Calu3 (cell line): ENCODE measurements around the gene TECTA. TPM values are rescaled to one million over a fixed set of nuclear protein-coding genes. Genes with fewer than 3 reads are reported as not detected.

ENCODE experiments used
- BruUV-seq: library from RNA; stranded (reverse); fragments of 400-500 nt; replicated peaks from 2 replicates; lab custom pipeline; 2021; lab: Mats Ljungman, UMichigan
- CTCF ChIA-PET: fragments of 300-600 bp; sonication (Branson Sonifier 250); formaldehyde crosslinking; loops from one replicate; lab custom pipeline; 2022; ENCODE audit warnings: antibody characterized with exemption; lab: Charles Lee
- DNase-seq: peaks from one replicate; pipeline ENCODE4 v3.0.0; 2022
- H3K27ac Mint-ChIP-seq: one replicate; pipeline ENCODE4 v1.8.0; 2022; ENCODE audit warnings: mixed read lengths; ENCODE audit not compliant: unreplicated experiment
- H3K27me3 Mint-ChIP-seq: one replicate; pipeline ENCODE4 v1.8.0; 2022; ENCODE audit warnings: mixed read lengths; ENCODE audit not compliant: unreplicated experiment
- H3K36me3 Mint-ChIP-seq: one replicate; pipeline ENCODE4 v1.8.0; 2022; ENCODE audit warnings: mild to moderate bottlenecking, moderate library complexity, mixed read lengths; ENCODE audit not compliant: insufficient read depth, unreplicated experiment
- H3K4me1 Mint-ChIP-seq: one replicate; pipeline ENCODE4 v1.8.0; 2022; ENCODE audit warnings: mild to moderate bottlenecking, low read depth, mixed read lengths; ENCODE audit not compliant: unreplicated experiment
- H3K4me3 Mint-ChIP-seq: one replicate; pipeline ENCODE4 v1.8.0; 2022; ENCODE audit warnings: mild to moderate bottlenecking, low read depth, moderate library complexity, mixed read lengths; ENCODE audit not compliant: unreplicated experiment
- H3K9me3 Mint-ChIP-seq: one replicate; pipeline ENCODE4 v1.8.0; 2022; ENCODE audit warnings: low read depth, mixed read lengths; ENCODE audit not compliant: unreplicated experiment
- intact Hi-C: fragments of 100-400 bp; cut with micrococcal nuclease; formaldehyde crosslinking; loops from one replicate; pipeline ENCODE4 v1.10.0; 2022; ENCODE audit not compliant: unreplicated experiment
- total RNA-seq: library from RNA; stranded (reverse); gene quantifications from 2 replicates; pipeline ENCODE4 v1.2.3, GENCODE V29; 2022
- TF ChIP-seq, protein P1 (sequence below): fragments of 200-600 bp; IDR thresholded peaks from one replicate; pipeline ENCODE4 v1.8.0; 2022; ENCODE audit warnings: antibody characterized with exemption; ENCODE audit not compliant: unreplicated experiment

Gene TECTA
- total RNA-seq, 1 experiment from 2014 or later: not detected

DNA sequence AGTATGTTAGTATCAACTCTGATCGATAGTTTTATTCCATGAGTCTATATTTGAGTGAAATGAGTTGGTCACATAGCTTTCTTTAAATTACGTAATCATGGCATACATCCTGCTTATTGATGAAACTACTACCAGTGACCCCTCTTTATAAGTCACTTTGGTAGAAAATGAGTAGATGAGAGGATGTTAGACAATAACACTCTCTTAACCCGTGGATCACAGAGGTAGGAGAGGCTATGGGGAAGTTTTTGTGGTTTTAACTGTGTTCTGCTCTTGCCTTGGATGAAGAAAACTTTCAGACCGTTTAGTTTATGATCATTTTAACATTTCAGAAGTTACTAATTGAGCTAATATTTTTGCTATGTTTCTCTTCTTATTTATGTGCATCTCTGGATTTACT, 43.1 kb upstream of the TECTA start:
- no peaks in the 10 kb centered on the region for H3K27me3 Mint-ChIP-seq
- no peak overlapping the region for H3K27ac Mint-ChIP-seq
- CTCF ChIA-PET: no interaction called here
- BruUV-seq: no TSS peak
- DNase-seq: no peak
- H3K4me3 Mint-ChIP-seq: no peak overlapping the region
- no peaks in the 10 kb centered on the region for H3K4me1 Mint-ChIP-seq
- H3K9me3 Mint-ChIP-seq: no peaks in the 10 kb centered on the region
- no peaks in the 10 kb centered on the region for H3K36me3 Mint-ChIP-seq
- TF ChIP-seq, protein P1, sequence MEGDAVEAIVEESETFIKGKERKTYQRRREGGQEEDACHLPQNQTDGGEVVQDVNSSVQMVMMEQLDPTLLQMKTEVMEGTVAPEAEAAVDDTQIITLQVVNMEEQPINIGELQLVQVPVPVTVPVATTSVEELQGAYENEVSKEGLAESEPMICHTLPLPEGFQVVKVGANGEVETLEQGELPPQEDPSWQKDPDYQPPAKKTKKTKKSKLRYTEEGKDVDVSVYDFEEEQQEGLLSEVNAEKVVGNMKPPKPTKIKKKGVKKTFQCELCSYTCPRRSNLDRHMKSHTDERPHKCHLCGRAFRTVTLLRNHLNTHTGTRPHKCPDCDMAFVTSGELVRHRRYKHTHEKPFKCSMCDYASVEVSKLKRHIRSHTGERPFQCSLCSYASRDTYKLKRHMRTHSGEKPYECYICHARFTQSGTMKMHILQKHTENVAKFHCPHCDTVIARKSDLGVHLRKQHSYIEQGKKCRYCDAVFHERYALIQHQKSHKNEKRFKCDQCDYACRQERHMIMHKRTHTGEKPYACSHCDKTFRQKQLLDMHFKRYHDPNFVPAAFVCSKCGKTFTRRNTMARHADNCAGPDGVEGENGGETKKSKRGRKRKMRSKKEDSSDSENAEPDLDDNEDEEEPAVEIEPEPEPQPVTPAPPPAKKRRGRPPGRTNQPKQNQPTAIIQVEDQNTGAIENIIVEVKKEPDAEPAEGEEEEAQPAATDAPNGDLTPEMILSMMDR: no peak
- intact Hi-C loops: no loop called here

DNA sequence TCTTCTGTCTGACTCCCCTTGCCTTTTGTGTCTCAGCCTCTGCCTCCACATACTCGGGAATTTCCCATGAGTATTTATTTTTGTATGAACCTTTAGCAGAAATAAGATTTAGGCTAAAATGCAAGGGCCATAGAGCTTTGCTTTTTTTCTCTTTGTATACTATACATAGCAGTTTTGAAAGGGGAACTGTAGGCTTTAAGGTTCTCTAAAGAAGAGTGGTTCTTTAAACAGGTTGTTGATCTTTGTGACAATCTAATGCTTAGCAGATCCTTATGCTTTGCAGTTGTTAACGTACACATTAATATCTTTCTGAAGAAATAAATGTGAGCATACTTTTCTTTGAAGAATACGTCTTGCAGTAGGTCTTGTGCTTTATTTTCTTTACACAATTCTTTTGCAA, 42.1 kb upstream of the TECTA start:
- no peak overlapping the region for H3K27ac Mint-ChIP-seq
- H3K27me3 Mint-ChIP-seq: no peaks in the 10 kb centered on the region
- intact Hi-C loops: no loop called here
- CTCF ChIA-PET: no interaction called here
- H3K4me1 Mint-ChIP-seq: no peaks in the 10 kb centered on the region
- H3K36me3 Mint-ChIP-seq: no peaks in the 10 kb centered on the region
- TF ChIP-seq, protein P1: no peak
- H3K9me3 Mint-ChIP-seq: no peaks in the 10 kb centered on the region
- no peak for DNase-seq
- BruUV-seq: no TSS peak
- H3K4me3 Mint-ChIP-seq: no peak overlapping the region

DNA sequence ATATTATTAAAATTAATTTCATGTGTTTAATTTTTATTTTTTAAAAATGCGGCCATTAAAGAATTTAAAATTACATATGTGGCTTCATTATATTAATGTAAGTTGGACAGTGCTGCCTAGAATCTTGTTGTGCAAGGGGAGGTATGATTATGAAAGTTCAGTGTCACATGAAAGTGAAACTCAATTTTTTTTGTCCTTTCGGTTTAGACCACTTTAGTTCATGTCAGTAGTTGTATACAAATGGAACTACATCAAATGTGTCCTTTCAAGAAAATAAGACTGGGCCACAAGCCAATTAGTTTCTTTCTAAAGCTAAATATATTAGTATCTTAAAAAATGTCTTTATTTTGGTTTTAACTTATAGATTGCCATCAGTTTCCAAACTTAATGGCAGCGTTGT, 41.4 kb upstream of the TECTA start:
- CTCF ChIA-PET: no interaction called here
- TF ChIP-seq, protein P1: no peak
- no peaks in the 10 kb centered on the region for H3K27me3 Mint-ChIP-seq
- H3K27ac Mint-ChIP-seq: no peak overlapping the region
- intact Hi-C loops: no loop called here
- no TSS peak for BruUV-seq
- no peak for DNase-seq
- H3K4me3 Mint-ChIP-seq: no peak overlapping the region
- H3K9me3 Mint-ChIP-seq: no peaks in the 10 kb centered on the region
- H3K4me1 Mint-ChIP-seq: no peaks in the 10 kb centered on the region
- H3K36me3 Mint-ChIP-seq: no peaks in the 10 kb centered on the region

DNA sequence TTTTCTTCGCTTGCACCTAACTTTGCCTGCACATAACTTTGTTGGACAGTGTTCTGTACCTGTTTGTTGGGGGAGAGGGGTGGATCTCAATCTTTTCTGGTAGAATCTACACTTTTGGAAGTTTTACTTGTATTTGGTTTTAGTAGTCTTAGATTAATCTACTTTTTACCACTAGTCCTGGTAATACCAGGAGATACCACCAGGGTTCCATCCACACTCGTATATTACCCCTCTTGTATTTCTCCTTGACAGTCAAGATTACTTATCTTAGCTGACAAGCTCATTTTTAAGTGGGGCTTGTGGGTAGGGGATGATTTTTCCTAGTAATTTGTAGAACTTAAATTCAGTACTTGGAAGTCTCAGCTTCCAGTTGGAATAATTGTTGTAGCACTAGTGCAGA, 37.3 kb upstream of the TECTA start:
- CTCF ChIA-PET: no interaction called here
- Mint-ChIP-seq H3K36me3 (no peaks in the 10 kb centered on the region), H3K4me1 (no peaks in the 10 kb centered on the region), H3K27ac (no peak overlapping the region), H3K4me3 (no peak overlapping the region), H3K9me3 (peaks cover 2% of the 10 kb centered on the region), H3K27me3 (no peaks in the 10 kb centered on the region)
- DNase-seq: no peak
- no TSS peak for BruUV-seq
- TF ChIP-seq, protein P1: no peak
- intact Hi-C loops: no loop called here
